Measurements from ENCODE around the gene LRRC71. TPM values are rescaled to one million over a fixed set of nuclear protein-coding genes. Genes with fewer than 3 reads are reported as not detected.
A peak's percentile ranks its signal among the peaks of the same experiment; 100 is the strongest.

Gene LRRC71
- total RNA-seq, result not detected
- long read RNA-seq, result 0 reads

- intact Hi-C loops (cut with DNase I), result loop anchor here (2.0 kb wide), 1 partner anchor 26 kb away; no protein-coding TSS in a partner anchor
- peak; percentile 86 for DNase-seq (ENCODE audit: low spot score)
Observed at GRCh38 chr1:156920233-156921052, at the start of gene LRRC71. Gene LRRC71 (plus strand): TSS chr1:156920632. CDS start chr1:156920804, 172 bp downstream.

GRCh38 chr1:156873659-156874058, 46.8 kb upstream of the LRRC71 start:
- intact Hi-C loops (cut with DNase I), result no loop called here
- DNase-seq (ENCODE audit: low spot score), result no peak

GRCh38 chr1:156874142-156874541, 46.3 kb upstream of the LRRC71 start:
- no peak for DNase-seq (ENCODE audit: low spot score)
- intact Hi-C loops (cut with DNase I), result no loop called here

- intact Hi-C loops (cut with DNase I), result no loop called here
- DNase-seq (ENCODE audit: low spot score), result no peak
Observed at GRCh38 chr1:156874572-156875340, 45.7 kb upstream of the LRRC71 start.

- intact Hi-C loops (cut with DNase I), result no loop called here
Observed at GRCh38 chr1:156875341-156875615, 45.2 kb upstream of the LRRC71 start.

GRCh38 chr1:156876281-156876680, 44.2 kb upstream of the LRRC71 start:
- DNase-seq (ENCODE audit: low spot score), result no peak
- intact Hi-C loops (cut with DNase I), result no loop called here

More at GRCh38 chr1:156875341-156875615, 45.2 kb upstream of the LRRC71 start:
- DNase-seq (ENCODE audit: low spot score), result no peak

GRCh38 chr1:156877433-156878170, 42.8 kb upstream of the LRRC71 start:
- intact Hi-C loops (cut with DNase I), result no loop called here
- no peak for DNase-seq (ENCODE audit: low spot score)

- DNase-seq (ENCODE audit: low spot score), result no peak
- intact Hi-C loops (cut with DNase I), result loop anchor here (10.0 kb wide), 1 partner anchor 185 kb away; no protein-coding TSS in a partner anchor
Observed at GRCh38 chr1:156879876-156880275, 40.6 kb upstream of the LRRC71 start.

- no peak for DNase-seq (ENCODE audit: low spot score)
- intact Hi-C loops (cut with DNase I), result loop anchor here (10.0 kb wide), 1 partner anchor 186 kb away; no protein-coding TSS in a partner anchor
Observed at GRCh38 chr1:156880473-156880872, 40.0 kb upstream of the LRRC71 start.

- intact Hi-C loops (cut with DNase I), result loop anchor here (10.0 kb wide), 1 partner anchor 186 kb away; no protein-coding TSS in a partner anchor
- DNase-seq (ENCODE audit: low spot score), result no peak
Observed at GRCh38 chr1:156881101-156881500, 39.3 kb upstream of the LRRC71 start.

GRCh38 chr1:156881663-156882062, 38.8 kb upstream of the LRRC71 start:
- intact Hi-C loops (cut with DNase I), result loop anchor here (10.0 kb wide), 1 partner anchor 187 kb away; no protein-coding TSS in a partner anchor
- no peak for DNase-seq (ENCODE audit: low spot score)

GRCh38 chr1:156882543-156882942, 37.9 kb upstream of the LRRC71 start:
- no peak for DNase-seq (ENCODE audit: low spot score)
- intact Hi-C loops (cut with DNase I), result loop anchor here (10.0 kb wide), 1 partner anchor 188 kb away; no protein-coding TSS in a partner anchor

GRCh38 chr1:156883919-156884318, 36.5 kb upstream of the LRRC71 start:
- intact Hi-C loops (cut with DNase I), result loop anchor here (10.0 kb wide), 1 partner anchor 189 kb away; no protein-coding TSS in a partner anchor

GRCh38 chr1:156884560-156885184, 35.8 kb upstream of the LRRC71 start:
- intact Hi-C loops (cut with DNase I), result loop anchor here (5.0 to 10.0 kb wide), 2 partner anchors 87 to 190 kb away; no protein-coding TSS in a partner anchor
- no peak for DNase-seq (ENCODE audit: low spot score)

More at GRCh38 chr1:156883919-156884318, 36.5 kb upstream of the LRRC71 start:
- DNase-seq (ENCODE audit: low spot score), result no peak

GRCh38 chr1:156885314-156885713, 35.1 kb upstream of the LRRC71 start:
- intact Hi-C loops (cut with DNase I), result loop anchor here (5.0 to 10.0 kb wide), 2 partner anchors 88 to 191 kb away; no protein-coding TSS in a partner anchor
- DNase-seq (ENCODE audit: low spot score), result no peak

GRCh38 chr1:156885880-156886355, 34.5 kb upstream of the LRRC71 start:
- intact Hi-C loops (cut with DNase I), result loop anchor here (5.0 to 10.0 kb wide), 2 partner anchors 89 to 191 kb away; no protein-coding TSS in a partner anchor
- no peak for DNase-seq (ENCODE audit: low spot score)

- intact Hi-C loops (cut with DNase I), result loop anchor here (5.0 to 10.0 kb wide), 2 partner anchors 89 to 192 kb away; no protein-coding TSS in a partner anchor
- DNase-seq (ENCODE audit: low spot score), result no peak
Observed at GRCh38 chr1:156886583-156887281, 33.7 kb upstream of the LRRC71 start.

- intact Hi-C loops (cut with DNase I), result loop anchor here (5.0 to 10.0 kb wide), 2 partner anchors 90 to 193 kb away; no protein-coding TSS in a partner anchor
- no peak for DNase-seq (ENCODE audit: low spot score)
Observed at GRCh38 chr1:156887317-156887716, 33.1 kb upstream of the LRRC71 start.

Data from cardiac septum (tissue), 1 donor.